COLO829 (cell line): Measurements from ENCODE around the gene PKP3.
"Not testable (repeated sequence)": the region's sequence is repeated elsewhere in the genome, so short reads cannot be mapped to it uniquely, and the experiment has no call there.

Source experiments
- DNase-seq: peaks from one replicate; pipeline ENCODE4 v3.0.0; 2012; ENCODE audit warnings: low spot score

PKP3 gene

DNA sequence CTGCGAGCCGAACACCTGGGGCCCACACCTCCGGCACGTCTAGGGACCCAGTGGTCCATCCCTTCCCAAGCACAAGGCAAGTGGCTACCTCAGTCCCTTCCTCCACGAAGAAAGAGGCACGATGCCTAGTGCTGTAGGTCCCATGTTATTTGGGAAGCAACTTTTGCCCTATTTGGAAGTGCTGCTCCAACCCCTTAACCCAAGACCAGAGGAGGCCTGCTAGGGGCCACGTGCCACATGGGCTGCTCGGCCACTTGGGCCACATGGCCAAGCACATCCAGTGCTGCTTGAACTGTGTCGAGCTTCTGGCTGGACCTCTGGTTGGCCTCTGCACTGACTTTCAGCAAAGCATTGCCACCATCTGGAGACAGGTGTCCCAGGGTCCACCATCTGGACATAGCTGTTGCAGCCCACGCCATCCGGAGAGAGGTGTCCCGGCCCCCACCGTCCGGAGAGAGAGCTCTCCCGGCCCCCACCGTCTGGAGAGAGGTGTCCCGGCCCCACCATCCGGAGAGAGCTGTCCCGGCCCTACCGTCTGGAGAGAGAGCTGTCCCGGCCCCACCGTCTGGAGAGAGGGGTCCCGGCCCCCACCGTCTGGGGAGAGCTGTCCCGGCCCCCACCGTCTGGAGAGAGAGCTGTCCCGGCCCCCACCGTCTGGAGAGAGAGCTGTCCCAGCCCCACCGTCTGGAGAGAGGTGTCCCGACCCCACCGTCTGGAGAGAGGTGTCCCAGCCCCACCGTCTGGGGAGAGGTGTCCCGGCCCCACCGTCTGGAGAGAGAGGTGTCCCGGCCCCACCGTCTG lies 31.2 kb upstream of the PKP3 start:
- no peak for DNase-seq

DNA sequence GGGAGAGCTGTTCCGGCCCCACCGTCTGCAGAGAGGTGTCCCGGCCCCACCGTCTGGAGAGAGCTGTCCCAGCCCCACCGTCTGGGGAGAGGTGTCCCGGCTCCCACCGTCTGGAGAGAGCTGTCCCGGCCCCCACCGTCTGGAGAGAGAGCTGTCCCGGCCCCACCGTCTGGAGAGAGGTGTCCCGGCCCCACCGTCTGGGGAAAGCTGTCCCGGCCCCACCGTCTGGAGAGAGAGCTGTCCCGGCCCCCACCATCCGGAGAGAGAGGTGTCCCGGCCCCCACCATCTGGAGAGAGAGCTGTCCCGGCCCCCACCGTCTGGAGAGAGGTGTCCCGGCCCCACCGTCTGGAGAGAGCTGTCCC lies 30.6 kb upstream of the PKP3 start:
- not testable (repeated sequence) for DNase-seq

DNA sequence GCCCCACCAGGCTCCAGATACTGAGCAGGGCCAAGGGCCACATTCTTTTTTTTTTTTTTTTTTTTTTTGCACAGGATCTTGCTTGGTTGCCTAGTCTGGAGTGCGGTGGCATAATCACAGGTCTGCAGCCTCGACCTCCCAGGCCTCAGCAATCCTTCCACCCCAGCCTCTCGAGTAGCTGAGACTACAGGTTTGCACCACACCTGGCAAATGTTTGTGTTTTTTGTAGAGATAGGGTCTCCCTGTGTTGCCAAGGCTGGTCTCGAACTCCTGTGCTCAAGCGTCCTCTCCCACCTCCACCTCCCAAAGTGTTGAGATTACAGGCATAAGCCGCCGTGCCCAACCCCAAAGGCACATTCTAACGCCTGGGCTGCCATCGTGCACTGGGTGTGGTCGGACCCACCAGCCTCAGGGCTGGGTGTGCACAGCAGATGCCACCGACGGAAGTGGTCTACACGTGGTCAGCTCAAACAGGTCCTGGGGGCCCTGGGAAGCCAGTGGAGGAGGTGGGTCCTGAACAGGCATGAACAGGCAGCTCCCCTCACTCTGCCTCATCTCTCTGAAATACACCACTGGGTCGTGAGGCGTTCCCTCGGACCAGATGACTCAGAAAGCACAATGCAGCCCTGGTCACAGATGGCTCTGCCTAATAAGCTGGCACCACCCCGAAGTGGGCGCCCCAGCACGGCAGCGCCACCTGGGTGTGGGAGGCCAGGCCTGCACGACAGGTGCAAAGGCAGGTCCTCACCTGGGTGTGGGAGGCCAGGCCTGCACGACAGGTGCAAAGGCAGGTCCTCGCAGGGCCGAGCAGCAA lies 29.9 kb upstream of the PKP3 start:
- no peak for DNase-seq

DNA sequence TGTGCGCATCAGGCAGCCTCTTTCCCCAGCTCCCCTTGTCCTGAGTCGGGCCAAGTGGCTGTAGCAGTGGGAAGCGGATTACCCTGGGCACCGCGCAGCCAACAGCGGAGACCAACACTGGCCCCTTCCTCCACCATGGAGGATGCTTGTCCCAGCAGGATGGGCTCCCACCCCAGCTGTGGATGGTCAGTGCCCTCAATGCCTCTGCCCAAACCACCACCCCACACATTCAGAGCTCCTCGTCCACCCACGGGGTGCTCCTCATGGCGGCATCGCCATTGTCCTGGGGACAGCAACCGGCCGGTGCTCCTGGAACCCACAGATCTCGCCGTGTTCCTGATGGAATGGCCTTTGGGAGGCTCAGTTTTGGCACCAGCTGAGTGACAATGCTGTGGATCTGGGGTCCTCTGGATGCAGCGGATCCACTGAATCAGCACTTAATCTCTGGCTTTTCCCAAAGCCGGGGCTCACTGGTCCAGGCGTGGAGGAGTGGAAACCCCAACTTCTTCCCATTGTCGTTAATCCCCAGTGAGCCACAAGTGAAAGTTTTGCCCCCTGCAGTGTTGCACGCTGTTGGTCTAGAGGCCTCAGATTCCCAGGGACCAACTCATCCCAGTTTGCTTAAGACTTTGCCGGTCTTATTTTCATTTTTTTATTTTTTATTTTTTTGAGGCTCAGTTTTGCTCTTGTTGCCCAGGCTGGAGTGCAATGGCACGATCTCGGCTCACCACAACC lies 28.9 kb upstream of the PKP3 start:
- DNase-seq, result no peak

DNA sequence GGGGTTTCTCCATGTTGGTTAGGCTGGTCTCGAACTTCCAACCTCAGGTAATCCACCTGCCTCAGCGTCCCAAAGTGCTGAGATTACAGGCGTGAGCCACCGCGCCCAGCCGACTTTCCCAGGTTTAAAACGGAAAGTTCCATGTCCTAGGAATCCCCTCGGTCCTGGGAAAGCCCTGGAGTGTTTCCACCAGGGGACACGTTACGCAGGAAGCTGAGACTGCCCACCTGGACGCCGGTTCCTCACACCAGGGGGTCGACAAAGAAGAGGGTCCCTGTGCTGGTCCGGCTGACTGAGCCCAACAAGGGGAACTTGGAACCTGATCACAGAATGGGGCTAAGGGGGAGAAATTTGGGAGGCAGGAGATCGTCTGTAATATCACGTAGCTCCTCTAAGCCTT lies 28.2 kb upstream of the PKP3 start:
- no peak for DNase-seq

DNA sequence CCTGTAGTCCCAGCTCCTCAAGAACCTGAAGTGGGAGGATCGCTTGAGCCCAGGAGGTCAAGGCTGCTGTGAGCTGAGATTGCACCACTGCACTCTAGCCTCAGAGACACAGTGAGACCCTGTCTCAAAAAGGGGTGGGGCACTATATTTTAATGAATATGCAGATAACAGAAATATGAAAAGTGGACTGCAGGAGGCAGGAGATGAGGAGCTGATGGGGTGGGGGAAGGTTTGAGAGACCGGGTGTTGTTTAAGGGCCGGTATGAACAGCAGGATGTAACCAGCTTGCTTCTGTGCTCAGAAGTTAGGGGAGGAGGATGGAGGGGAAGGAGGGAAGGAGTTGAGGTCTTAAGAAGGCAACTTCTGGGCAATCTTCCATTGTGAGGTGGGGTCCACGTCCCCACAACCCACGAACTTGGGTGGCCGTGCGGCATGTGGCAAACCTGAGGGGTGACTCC lies 26.0 kb upstream of the PKP3 start:
- DNase-seq, result no peak

DNA sequence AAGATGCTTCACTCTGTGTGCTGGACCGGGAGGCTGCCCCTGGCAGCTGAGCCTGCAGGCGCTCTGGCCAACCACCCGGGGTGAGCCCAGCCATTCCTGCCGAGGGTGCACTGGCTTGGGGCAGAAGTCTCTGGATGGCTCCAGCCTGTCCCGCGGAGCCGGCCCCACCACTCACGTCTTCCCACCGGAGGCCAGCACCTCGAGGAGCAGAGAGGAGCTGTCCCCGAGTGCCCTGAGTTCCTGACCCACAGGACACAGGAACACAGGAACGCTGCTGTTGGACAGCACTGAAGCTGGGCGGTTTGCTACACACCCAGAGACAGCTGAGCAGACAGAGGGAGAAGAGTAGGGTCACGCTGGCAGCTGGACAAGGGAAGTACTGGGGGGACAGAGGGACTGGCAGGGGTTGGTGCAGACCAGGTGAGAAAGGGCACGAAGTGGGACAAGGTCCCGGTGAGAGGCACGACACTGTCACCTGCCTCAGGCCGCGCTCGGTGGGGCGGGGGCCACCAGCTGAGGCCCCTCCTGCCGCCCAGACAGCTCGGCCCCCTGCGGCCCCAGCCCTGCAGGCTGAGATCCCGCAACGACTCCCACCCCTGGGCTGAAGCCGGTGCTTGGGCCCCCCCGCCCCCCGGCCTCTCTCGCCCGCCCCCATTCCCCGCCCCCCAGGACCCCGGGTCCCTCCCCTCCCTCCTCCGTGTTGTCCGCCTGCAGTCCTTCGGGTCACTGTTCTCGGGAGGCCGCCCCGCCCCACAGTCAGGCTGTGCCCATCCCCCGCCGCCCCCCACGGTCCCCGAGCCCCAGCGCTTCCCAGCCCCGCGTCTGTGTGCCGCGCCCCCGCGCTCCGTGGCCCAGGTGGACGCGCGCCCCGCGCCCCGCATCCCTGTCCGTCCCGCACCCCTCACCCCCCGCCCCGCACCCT lies 25.3 kb upstream of the PKP3 start:
- DNase-seq, result no peak

DNA sequence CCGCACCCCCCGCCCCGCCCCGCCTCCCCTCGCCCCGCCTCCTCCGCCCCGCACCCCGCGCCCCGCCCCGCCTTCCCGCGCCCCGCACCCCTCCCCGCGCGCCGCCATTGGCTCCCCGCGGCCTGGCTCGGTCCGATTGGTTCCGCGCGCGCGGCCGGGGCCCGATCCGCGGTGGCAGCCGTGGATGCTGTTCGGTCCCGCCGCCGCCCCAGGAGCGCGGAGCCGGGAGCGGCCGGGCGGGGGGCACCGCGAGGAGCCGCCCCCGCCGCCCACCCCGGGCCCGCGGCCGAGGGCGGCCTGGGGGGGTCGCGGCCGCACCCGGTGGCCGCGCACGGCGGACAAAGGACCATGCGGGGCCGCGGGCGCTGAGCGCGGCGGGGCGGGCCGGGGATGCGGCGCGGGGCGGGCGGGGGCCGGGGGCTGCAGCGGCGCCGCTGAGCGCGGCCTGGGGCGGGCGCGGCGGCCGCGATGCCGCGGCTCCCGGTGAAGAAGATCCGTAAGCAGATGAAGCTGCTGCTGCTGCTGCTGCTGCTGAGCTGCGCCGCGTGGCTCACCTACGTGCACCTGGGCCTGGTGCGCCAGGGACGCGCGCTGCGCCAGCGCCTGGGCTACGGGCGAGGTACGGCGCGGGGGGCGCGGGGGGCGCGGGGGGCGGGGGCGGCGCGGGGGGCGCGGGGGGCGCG lies 24.5 kb upstream of the PKP3 start, which contains the start of gene B4GALNT4:
B4GALNT4 (plus strand) TSS at position 164 of the 683 bp plus-strand sequence; CDS start at position 469, 305 bp downstream.
- DNase-seq, result no peak

DNA sequence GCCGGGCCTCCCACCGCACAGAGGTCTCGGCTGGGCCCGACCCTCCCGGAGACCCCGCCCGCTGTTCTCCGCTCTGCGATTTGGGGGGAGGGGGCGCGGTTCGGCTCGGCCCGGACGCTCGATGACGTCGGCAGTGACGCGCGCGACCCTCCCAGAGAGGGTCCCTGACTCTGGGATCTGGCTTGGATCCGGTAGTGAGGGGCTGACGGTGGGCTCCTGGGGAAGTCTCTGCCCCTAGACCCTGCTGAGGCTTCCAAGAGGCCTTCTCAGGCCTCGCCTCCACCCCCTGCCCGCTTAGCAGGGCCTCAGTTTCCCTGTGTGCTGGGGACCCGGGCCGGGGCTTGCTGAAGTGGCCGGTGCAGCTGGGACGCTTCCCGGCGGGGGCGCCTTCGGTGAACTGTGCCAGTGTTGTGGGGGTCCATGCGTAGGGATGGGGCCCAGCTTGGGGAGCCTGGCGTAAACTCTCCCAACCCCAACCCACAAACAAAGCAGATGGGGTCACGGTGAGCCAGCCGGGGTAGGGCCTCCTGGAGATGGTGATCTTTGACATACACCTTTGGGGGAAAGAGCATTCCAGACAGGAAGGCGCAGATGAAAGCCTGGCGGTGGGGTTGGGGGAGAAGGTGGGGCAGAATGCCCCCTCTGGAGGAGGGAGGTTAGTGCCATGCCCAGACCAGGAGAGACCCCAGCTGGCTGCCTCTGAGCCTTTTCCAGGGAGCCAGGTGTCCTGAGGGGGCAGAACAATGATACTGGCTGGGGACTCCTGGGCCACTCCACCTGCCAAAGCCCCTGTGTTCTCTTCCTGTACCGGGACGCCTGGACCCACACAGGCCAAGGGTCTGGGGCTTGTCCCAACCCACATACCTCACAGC lies 23.7 kb upstream of the PKP3 start:
- no peak for DNase-seq

DNA sequence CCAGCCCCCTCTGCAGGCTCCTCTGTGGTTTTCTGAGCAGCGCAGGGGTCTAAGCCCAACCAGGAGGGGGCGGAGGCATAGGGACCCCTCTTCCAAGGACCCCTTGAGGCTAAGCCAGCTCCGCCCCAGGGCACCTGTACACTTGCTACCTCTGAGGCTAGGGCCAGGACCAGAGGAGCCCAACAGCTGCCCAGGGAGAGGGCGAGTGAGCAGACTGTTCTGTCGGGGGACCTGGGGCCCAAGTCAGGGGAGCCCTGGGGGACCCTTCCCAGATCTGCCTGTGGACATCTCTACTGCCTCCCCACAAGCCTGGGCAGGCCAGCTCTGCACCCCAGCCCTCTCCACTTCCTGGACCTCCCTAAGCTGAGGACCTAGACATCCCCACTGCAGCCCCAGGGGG lies 23.0 kb upstream of the PKP3 start:
- DNase-seq, result no peak

DNA sequence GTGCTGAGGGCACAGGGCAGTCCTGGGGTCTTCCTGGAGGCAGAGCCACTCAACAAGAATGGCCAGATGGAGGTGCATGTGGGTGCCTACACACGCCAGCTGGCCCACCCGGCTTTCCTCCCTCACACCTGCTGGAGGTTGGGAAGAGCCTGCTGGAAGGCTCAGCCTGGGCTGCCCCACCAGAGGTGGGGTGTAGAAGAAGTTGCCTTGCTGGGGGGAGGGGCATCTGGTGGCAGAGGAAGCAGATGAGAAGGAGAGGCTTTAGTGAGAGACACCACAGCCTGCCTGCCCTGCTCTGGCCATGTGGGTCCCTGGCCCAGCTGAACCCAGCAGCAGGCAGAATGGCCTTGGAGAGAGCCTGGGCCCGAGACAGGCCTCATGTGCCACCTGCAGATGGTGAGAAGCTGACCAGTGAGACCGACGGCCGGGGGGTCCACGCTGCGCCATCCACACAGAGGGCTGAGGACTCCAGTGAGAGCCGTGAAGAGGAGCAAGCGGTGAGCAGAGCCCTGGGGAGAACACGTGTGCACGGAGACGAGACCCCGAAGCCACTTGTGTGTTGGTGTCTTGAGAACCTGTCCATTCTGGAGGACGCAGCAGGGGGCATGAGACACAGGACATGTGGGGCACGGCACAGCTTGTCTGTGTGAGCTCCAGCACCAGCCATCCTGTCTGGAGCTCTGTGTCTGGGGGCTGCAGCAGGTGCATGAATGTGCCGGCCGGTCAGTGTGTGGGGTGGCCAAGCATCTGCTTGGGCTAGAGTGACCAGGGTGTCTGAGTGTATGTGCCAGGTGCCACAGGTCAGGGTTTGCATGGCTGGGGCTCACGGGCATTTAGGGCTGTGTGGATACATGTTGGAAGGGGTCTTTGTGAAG lies 22.1 kb upstream of the PKP3 start:
- no peak for DNase-seq

DNA sequence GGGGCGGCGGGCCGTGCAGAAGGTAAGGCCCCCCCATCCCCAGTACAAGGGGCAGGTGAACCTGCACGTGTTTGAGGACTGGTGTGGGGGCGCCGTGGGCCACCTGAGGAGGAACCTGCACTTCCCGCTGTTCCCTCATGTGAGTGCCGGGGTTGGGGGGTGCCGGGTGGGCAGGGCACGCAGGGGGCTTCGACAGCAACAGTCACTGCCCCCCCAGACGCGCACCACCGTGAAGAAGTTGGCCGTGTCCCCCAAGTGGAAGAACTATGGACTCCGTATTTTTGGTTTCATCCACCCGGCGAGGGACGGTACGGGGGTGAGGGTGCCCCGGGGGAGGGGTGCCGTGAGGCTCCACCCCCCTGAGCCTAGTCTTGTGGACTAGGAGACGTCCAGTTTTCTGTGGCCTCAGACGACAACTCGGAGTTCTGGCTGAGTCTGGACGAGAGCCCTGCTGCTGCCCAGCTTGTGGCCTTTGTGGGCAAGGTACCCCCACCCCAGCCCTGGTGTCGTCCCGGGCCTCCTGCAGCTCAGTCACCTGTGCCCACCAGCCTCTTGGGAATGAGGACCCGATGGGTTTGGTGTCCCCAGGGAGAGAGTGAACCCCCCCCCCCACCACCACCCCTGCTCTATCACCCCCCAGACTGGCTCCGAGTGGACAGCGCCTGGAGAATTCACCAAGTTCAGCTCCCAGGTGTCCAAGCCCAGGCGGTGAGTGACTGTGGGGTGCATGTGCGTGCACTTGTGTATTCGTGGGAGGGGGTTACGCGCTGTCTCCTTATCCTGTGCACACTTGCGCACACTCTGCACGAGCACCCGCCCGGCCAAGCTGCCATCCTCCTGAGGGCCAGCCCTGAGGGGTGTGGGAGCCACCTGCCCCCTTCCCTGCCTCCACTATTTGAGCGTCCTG lies 20.9 kb upstream of the PKP3 start:
- DNase-seq, result no peak

DNA sequence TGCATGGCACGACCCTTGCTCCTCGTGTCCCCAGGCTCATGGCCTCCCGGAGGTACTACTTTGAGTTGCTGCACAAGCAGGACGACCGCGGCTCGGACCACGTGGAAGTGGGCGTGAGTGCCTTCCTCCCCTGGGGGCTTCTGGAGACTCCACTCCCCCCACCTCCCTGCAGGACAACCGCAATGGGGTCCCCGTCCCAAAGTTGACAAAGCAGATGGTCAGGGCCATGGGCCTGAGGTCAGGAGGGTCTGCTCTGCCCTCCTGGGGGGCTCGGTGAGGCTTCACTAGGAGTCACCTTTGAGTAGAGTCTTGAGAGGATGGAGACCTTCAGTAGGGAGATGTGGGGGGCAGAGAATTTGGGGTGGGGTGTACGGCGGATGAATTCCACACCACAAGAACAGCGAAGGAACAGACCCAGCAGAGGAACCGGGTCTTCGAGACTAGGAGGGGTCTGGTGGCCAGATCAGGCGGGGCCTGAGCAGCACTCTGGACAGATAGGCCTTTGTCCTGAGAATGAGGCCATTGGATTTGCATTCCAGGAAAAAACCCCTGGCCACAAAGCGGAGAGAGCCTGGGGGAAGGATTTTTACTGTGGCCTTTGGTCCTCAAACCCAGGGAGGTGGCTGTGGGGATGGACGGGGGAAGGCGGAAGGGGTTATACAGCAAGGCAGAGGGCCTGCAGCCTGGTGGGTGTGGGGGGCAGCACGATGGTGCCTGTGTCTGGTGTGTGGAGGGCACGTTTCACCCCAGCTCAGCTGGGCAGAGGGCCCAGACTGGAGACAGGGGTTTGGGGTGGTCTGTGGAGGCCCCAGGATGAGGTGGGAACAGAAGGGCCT lies 20.1 kb upstream of the PKP3 start:
- DNase-seq, result peak; percentile 95

DNA sequence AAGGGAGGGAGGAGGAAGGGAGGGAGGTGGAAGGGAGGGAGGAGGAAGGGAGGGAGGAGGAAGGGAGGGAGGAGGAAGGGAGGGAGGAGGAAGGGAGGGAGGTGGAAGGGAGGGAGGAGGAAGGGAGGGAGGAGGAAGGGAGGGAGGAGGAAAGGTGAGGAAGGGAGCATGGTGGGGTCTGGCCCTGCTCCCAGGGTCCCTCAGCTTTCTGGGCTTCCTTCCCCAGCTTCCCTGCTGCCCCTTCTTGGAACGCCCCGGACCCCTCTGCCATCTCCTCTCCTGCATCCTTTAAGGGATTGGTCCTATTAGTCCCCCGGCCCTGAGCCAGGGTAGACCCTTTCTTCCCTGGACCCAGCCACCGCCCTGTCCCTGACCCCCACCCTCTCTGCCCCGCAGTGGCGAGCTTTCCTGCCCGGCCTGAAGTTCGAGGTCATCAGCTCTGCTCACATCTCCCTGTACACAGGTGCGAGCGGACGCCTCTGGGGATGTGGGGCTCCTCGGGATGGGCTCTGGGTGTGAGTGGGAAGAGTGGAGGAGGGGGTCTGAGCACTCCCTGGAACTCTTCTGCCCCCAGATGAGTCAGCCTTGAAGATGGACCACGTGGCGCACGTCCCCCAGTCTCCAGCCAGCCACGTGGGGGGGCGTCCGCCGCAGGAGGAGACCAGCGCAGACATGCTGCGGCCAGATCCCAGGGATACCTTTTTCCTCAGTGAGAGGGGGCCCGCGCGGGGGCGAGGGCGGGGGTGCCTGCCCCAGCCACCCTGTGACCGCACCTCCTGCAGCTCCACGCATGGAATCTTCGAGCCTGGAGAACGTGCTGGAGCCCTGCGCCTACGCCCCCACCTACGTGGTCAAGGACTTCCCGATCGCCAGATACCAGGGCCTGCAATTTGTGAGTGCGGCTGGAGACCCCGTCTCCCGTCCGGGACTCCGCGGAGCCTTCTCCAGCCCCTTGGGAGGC lies 18.7 kb upstream of the PKP3 start:
- DNase-seq, result no peak

DNA sequence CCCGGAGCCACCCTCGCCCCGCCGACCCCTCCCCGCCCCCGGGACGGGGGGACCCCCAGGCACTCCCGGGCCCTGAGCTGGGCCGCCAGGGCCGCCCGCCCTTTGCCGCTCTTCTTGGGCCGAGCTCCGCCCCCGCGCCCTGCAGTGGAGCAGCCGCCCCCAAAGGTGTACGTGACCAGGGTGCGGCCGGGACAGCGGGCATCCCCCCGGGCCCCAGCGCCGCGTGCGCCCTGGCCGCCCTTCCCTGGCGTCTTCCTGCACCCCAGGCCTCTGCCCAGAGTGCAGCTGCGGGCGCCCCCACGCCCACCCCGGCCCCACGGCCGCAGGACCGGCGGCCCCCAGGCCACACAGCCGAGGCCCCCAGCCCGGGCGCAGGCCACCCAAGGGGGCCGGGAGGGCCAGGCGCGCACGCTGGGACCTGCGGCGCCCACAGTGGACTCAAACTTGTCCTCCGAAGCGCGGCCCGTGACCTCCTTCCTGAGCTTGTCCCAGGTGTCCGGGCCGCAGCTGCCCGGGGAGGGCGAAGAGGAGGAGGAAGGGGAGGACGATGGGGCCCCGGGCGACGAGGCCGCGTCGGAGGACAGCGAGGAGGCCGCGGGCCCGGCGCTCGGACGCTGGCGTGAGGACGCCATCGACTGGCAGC lies 17.4 kb upstream of the PKP3 start:
- DNase-seq, result no peak
